WTC11 (cell line): ENCODE data around the gene ZNF584. TPM values are rescaled to one million over a fixed set of nuclear protein-coding genes. Genes with fewer than 3 reads are reported as not detected.

Experiments
- ATF3 ChIP-seq: sonication (generic); formaldehyde crosslinking; conservative IDR thresholded peaks from 2 replicates; pipeline ENCODE4 v1.8.1; 2022; ENCODE audit warnings: mild to moderate bottlenecking, missing genetic modification reagents
- CREB1 ChIP-seq: sonication (generic); formaldehyde crosslinking; IDR thresholded peaks from 2 replicates; pipeline ENCODE4 v1.8.0; 2023; ENCODE audit warnings: mild to moderate bottlenecking, missing genetic modification reagents
- E2F1 ChIP-seq: sonication (generic); formaldehyde crosslinking; IDR thresholded peaks from 2 replicates; pipeline ENCODE4 v1.8.0; 2022; ENCODE audit warnings: mild to moderate bottlenecking, missing genetic modification reagents
- FOXP1 ChIP-seq: sonication (generic); formaldehyde crosslinking; IDR thresholded peaks from 2 replicates; pipeline ENCODE4 v1.8.0; 2022; ENCODE audit warnings: missing genetic modification reagents, mild to moderate bottlenecking, moderate library complexity, borderline replicate concordance
- FOXP4 ChIP-seq: sonication (generic); formaldehyde crosslinking; IDR thresholded peaks from 2 replicates; pipeline ENCODE4 v1.8.0; 2022; ENCODE audit warnings: mild to moderate bottlenecking, missing genetic modification reagents
- GABPB1 ChIP-seq: sonication (generic); formaldehyde crosslinking; IDR thresholded peaks from 2 replicates; pipeline ENCODE4 v1.8.1; 2023; ENCODE audit warnings: mild to moderate bottlenecking, missing genetic modification reagents
- GRHL2 ChIP-seq: fragments of 250-450 bp; sonication (Bioruptor Pico); IDR thresholded peaks from 2 replicates; pipeline ENCODE4 v1.8.0; 2022; ENCODE audit warnings: mild to moderate bottlenecking, moderate library complexity; ENCODE audit not compliant: insufficient replicate concordance, severe bottlenecking
- GTF2I ChIP-seq: fragments of 250-450 bp; sonication (Bioruptor Pico); conservative IDR thresholded peaks from 2 replicates; pipeline ENCODE4 v1.4.0; 2021; ENCODE audit warnings: mild to moderate bottlenecking
- NFE2L1 ChIP-seq: sonication (generic); formaldehyde crosslinking; IDR thresholded peaks from 2 replicates; pipeline ENCODE4 v1.8.1; 2023; ENCODE audit warnings: missing genetic modification reagents
- NFYB ChIP-seq: sonication (generic); formaldehyde crosslinking; conservative IDR thresholded peaks from 2 replicates; pipeline ENCODE4 v1.8.0; 2022; ENCODE audit warnings: low read depth, missing genetic modification reagents
- NR1H2 ChIP-seq: sonication (generic); formaldehyde crosslinking; IDR thresholded peaks from 2 replicates; pipeline ENCODE4 v1.9.0; 2021; ENCODE audit warnings: mild to moderate bottlenecking, moderate library complexity, missing genetic modification reagents
- NR3C1 ChIP-seq: sonication (generic); formaldehyde crosslinking; conservative IDR thresholded peaks from 2 replicates; pipeline ENCODE4 v1.8.1; 2023; ENCODE audit warnings: low read depth, mild to moderate bottlenecking, missing genetic modification reagents
- OVOL2 ChIP-seq: fragments of 250-450 bp; sonication (Bioruptor Pico); IDR thresholded peaks from 2 replicates; pipeline ENCODE4 v1.9.0; 2021; ENCODE audit warnings: mild to moderate bottlenecking, borderline replicate concordance
- RELA ChIP-seq: sonication (generic); formaldehyde crosslinking; IDR thresholded peaks from 2 replicates; pipeline ENCODE4 v1.8.1; 2022; ENCODE audit warnings: missing genetic modification reagents, mild to moderate bottlenecking, borderline replicate concordance
- SMAD3 ChIP-seq: sonication (generic); formaldehyde crosslinking; IDR thresholded peaks from 2 replicates; pipeline ENCODE4 v1.8.0; 2022; ENCODE audit warnings: missing genetic modification reagents, mild to moderate bottlenecking, borderline replicate concordance
- SOX15 ChIP-seq: fragments of 250-450 bp; sonication (Bioruptor Pico); IDR thresholded peaks from 2 replicates; pipeline ENCODE4 v1.9.0; 2021; ENCODE audit warnings: mild to moderate bottlenecking
- ZNF232 ChIP-seq: sonication (generic); formaldehyde crosslinking; IDR thresholded peaks from 2 replicates; pipeline ENCODE4 v1.8.0; 2022; ENCODE audit warnings: mild to moderate bottlenecking, missing genetic modification reagents
- ZNF263 ChIP-seq: sonication (generic); formaldehyde crosslinking; IDR thresholded peaks from 2 replicates; pipeline ENCODE4 v1.8.1; 2022; ENCODE audit warnings: low read depth, mild to moderate bottlenecking, moderate library complexity, missing genetic modification reagents
- ZNF317 ChIP-seq: sonication (generic); formaldehyde crosslinking; IDR thresholded peaks from 2 replicates; pipeline ENCODE4 v1.8.1; 2023; ENCODE audit warnings: low read depth, mild to moderate bottlenecking, moderate library complexity, missing genetic modification reagents, borderline replicate concordance
- ZNF425 ChIP-seq: fragments of 250-450 bp; sonication (Bioruptor Pico); conservative IDR thresholded peaks from 2 replicates; pipeline ENCODE4 v1.9.0; 2021; ENCODE audit warnings: mild to moderate bottlenecking
- total RNA-seq: library from RNA; stranded (reverse); gene quantifications from 3 replicates; pipeline ENCODE4 v1.2.3, GENCODE V29; 2021
- TF ChIP-seq, protein P1 (sequence below): fragments of 250-450 bp; sonication (Bioruptor Pico); IDR thresholded peaks from 2 replicates; pipeline ENCODE4 v1.9.0; 2021; ENCODE audit warnings: mild to moderate bottlenecking
- TF ChIP-seq, protein P2 (sequence below): sonication (generic); formaldehyde crosslinking; IDR thresholded peaks from 2 replicates; pipeline ENCODE4 v1.8.1; 2022; ENCODE audit warnings: missing genetic modification reagents, borderline replicate concordance
- TF ChIP-seq, protein P3 (sequence below): sonication (generic); formaldehyde crosslinking; IDR thresholded peaks from 2 replicates; pipeline ENCODE4 v1.8.0; 2022; ENCODE audit warnings: mild to moderate bottlenecking, missing genetic modification reagents

ZNF584 gene
- total RNA-seq, 1 experiment from 2014 or later = 6.8 TPM

- TF ChIP-seq ATF3 (CRISPR knock-in tag) (no peak), ZNF425 (CRISPR knock-in tag) (no peak), E2F1 (no peak), ZNF263 (CRISPR knock-in tag) (no peak), SMAD3 (CRISPR knock-in tag) (no peak), FOXP1 (no peak), GRHL2 (no peak), CREB1 (no peak), SOX15 (CRISPR knock-in tag) (no peak), NFE2L1 (CRISPR knock-in tag) (peak; percentile 10; the same call in 1 of the 2 replicates), ZNF232 (CRISPR knock-in tag) (no peak), NFYB (CRISPR knock-in tag) (no peak), NR3C1 (CRISPR knock-in tag) (no peak), FOXP4 (CRISPR knock-in tag) (peak; percentile 39; the same call in 1 of the 2 replicates), GABPB1 (no peak), GTF2I (no peak), OVOL2 (CRISPR knock-in tag) (no peak), RELA (no peak), ZNF317 (no peak), NR1H2 (CRISPR knock-in tag) (no peak)
- TF ChIP-seq, protein P1, sequence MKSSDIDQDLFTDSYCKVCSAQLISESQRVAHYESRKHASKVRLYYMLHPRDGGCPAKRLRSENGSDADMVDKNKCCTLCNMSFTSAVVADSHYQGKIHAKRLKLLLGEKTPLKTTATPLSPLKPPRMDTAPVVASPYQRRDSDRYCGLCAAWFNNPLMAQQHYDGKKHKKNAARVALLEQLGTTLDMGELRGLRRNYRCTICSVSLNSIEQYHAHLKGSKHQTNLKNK (CRISPR knock-in tag) = no peak
- TF ChIP-seq, protein P2, sequence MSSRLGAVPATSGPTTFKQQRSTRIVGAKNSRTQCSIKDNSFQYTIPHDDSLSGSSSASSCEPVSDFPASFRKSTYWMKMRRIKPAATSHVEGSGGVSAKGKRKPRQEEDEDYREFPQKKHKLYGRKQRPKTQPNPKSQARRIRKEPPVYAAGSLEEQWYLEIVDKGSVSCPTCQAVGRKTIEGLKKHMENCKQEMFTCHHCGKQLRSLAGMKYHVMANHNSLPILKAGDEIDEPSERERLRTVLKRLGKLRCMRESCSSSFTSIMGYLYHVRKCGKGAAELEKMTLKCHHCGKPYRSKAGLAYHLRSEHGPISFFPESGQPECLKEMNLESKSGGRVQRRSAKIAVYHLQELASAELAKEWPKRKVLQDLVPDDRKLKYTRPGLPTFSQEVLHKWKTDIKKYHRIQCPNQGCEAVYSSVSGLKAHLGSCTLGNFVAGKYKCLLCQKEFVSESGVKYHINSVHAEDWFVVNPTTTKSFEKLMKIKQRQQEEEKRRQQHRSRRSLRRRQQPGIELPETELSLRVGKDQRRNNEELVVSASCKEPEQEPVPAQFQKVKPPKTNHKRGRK (CRISPR knock-in tag) = no peak
- TF ChIP-seq, protein P3, sequence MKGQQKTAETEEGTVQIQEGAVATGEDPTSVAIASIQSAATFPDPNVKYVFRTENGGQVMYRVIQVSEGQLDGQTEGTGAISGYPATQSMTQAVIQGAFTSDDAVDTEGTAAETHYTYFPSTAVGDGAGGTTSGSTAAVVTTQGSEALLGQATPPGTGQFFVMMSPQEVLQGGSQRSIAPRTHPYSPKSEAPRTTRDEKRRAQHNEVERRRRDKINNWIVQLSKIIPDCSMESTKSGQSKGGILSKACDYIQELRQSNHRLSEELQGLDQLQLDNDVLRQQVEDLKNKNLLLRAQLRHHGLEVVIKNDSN (CRISPR knock-in tag) = no peak
Observed at GRCh38 chr19:58361900-58362271, 46.6 kb upstream of the ZNF584 start (continued).
